Esophagus squamous epithelium (tissue), 5 donors: ENCODE data around the gene CSNK1A1. TPM values are rescaled to one million over a fixed set of nuclear protein-coding genes. Genes with fewer than 3 reads are reported as not detected.
"Not testable (repeated sequence)": the region's sequence is repeated elsewhere in the genome, so short reads cannot be mapped to it uniquely, and the experiment has no call there.

Source experiments
- DNase-seq: peaks from one replicate; lab custom pipeline; 2025; lab: John Stamatoyannopoulos, UW
- H3K27ac ChIP-seq, 4 donors: fragments of 200-600 bp; sonication (generic); one replicate each; pipeline ENCODE4 v1.5.1; 2016 to 2019; ENCODE audit warnings: mild to moderate bottlenecking in 1 of 4
- H3K27me3 ChIP-seq, 4 donors: fragments of 200-600 bp; sonication (generic); 1 replicate in 3 of 4; 2 replicates in 1 of 4; pipeline versions ENCODE4 v1.5.1 to v1.6.0; 2017 to 2021; ENCODE audit warnings: antibody characterized with exemption in 1 of 4
- H3K36me3 ChIP-seq, 3 donors: fragments of 200-600 bp; sonication (generic); one replicate each; pipeline ENCODE4 v1.5.1; 2016 to 2019
- H3K4me1 ChIP-seq, 3 donors: fragments of 200-600 bp; sonication (generic); one replicate each; pipeline ENCODE4 v1.5.1; 2017 to 2019
- H3K4me3 ChIP-seq, 4 donors: fragments of 200-600 bp; sonication (generic); 1 replicate in 3 of 4; 2 replicates in 1 of 4; pipeline ENCODE4 v1.5.1; 2016 to 2019; ENCODE audit warnings: mild to moderate bottlenecking in 2 of 4, moderate library complexity in 1 of 4
- H3K9me3 ChIP-seq, 3 donors: fragments of 200-600 bp; sonication (generic); one replicate each; pipeline ENCODE4 v1.5.1; 2016 to 2019
- CTCF ChIP-seq, 6 experiments: fragments of 450-650 bp in 4 of 6; fragments of 200-600 bp in 2 of 6; sonication (generic) in 2 of 6; IDR thresholded peaks; one replicate each; pipeline ENCODE4 v1.5.1; 2016 to 2019; ENCODE audit warnings: antibody characterized with exemption in 6 of 6, mild to moderate bottlenecking in 4 of 6, moderate library complexity in 4 of 6
- POLR2A ChIP-seq, 4 donors: fragments of 450-650 bp; IDR thresholded peaks; one replicate each; pipeline ENCODE4 v1.6.1; 2017; ENCODE audit warnings: antibody characterized with exemption in 4 of 4, mild to moderate bottlenecking in 4 of 4, moderate library complexity in 3 of 4
- whole genome bisulfite sequencing, 2 donors: methylation state at CpG; one replicate each; pipeline ENCODE4 v1.1.5; 2018; 5-methylcytosine and 5-hydroxymethylcytosine counted together
- intact Hi-C: fragments of 100-400 bp; cut with DNase I; formaldehyde crosslinking; loops from one replicate; pipeline ENCODE4 v1.15.0; 2022
- total RNA-seq, 4 donors: library from RNA; depleted of rRNA; stranded (reverse); fragments of >200 nt; gene quantifications; one replicate each; pipeline ENCODE4 v1.1.0, GENCODE V29; 2016
- donor health status: DM: yes; HTN: yes; CAD: no.

CSNK1A1 gene
- total RNA-seq, 4 donors from 2014 or later = 223 to 388 (median 301) TPM

DNA sequence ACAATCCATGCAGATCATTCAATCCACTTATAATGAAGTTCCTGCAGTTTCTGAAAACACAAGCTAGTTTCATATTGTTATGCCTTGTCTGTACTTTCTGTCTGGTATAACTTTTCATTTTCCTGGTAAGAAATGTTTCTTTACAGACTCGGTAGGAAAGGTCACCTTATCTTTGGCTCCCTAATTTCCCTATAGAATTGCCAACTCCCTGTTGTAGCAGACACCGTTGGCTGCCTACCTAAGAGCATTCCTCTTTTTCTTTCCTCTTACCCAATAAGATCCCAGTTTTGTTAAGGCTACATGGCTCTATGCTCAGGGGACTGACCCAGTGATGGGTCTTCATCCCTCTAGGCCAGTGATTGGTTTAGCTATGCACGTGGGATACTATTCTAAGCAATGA lies 23.9 kb upstream of the CSNK1A1 start:
- TF ChIP-seq POLR2A (IDR thresholded peaks at IDR 0.05) (no peak), CTCF (IDR thresholded peaks at IDR 0.05) (no peak)
- DNase-seq = no peak
- no peaks in the 10 kb centered on the region for H3K27me3 ChIP-seq
- no peaks in the 10 kb centered on the region for H3K36me3 ChIP-seq
- H3K4me3 ChIP-seq = no peak overlapping the region
- intact Hi-C loops = no loop called here
- WGBS, 2 donors = 74 to 93% methylated on average over 3 of the region's 3 CpGs
- no peaks in the 10 kb centered on the region for H3K9me3 ChIP-seq
- H3K4me1 ChIP-seq = no peaks in the 10 kb centered on the region
- H3K27ac ChIP-seq = no peak overlapping the region

DNA sequence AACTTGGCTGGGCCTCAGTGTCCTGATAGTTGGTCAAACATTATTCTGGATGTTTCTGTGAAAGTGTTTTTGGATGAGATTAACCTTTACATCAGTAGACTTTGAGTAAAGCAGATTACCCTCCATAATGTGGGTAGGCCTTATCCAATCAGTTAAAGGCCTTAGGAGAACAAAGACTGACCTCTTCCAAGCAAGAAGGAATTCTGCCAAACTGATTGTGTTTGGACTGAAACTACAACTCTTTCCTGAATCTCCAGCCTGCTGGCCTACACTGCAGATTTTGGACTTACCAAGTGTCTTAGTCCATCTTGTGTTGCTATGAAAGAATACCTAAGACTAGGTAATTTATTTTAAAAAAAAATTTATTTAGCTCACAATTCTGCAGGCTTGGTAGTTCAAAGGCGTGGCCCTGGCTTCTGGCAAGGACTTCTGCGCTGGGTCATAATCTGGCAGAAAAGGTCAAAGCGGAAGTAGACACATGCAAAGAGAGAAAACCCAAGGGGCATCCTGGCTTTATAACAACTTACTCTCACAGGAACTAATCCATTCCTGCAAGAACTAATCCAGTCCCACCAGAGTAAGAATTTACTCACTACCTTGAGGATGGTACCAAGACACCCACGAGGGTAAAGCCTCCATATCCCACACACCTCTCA lies 21.5 kb upstream of the CSNK1A1 start:
- WGBS, 2 donors = 74 to 76% methylated on average over 4 of the region's 4 CpGs
- no peak overlapping the region for H3K27ac ChIP-seq
- DNase-seq = no peak

GRCh38 chr5:149572170-149572569 lies 20.9 kb upstream of the CSNK1A1 start:
- Histone ChIP-seq H3K9me3 (no peaks in the 10 kb centered on the region), H3K27ac (no peak overlapping the region), H3K27me3 (no peaks in the 10 kb centered on the region), H3K36me3 (no peaks in the 10 kb centered on the region), H3K4me3 (no peak overlapping the region), H3K4me1 (no peaks in the 10 kb centered on the region)
- intact Hi-C loops = no loop called here
- DNase-seq = no peak
- TF ChIP-seq CTCF (IDR thresholded peaks at IDR 0.05) (no peak), POLR2A (IDR thresholded peaks at IDR 0.05) (no peak)

More for the DNA sequence above, 21.5 kb upstream of the CSNK1A1 start:
- no peaks in the 10 kb centered on the region for H3K27me3 ChIP-seq
- no peaks in the 10 kb centered on the region for H3K36me3 ChIP-seq
- intact Hi-C loops = no loop called here
- no peaks in the 10 kb centered on the region for H3K9me3 ChIP-seq
- H3K4me1 ChIP-seq = no peaks in the 10 kb centered on the region
- no peak overlapping the region for H3K4me3 ChIP-seq
- TF ChIP-seq POLR2A (IDR thresholded peaks at IDR 0.05) (no peak), CTCF (IDR thresholded peaks at IDR 0.05) (no peak)

- H3K4me1 ChIP-seq = peaks cover 11 to 39% (median 29%) of the 10 kb centered on the region in 3 donors
- no peak for DNase-seq
- H3K27ac ChIP-seq = no peak overlapping the region
- intact Hi-C loops = loop anchor here (10.0 kb wide), 1 partner anchor 192 kb away; the partner anchor contains the start of gene IL17B
- H3K36me3 ChIP-seq = no peaks in the 10 kb centered on the region
- 81 to 88% methylated on average over 1 of the region's 1 CpG for WGBS, 2 donors
- TF ChIP-seq POLR2A (IDR thresholded peaks at IDR 0.05) (no peak), CTCF (IDR thresholded peaks at IDR 0.05) (no peak)
- no peaks in the 10 kb centered on the region for H3K27me3 ChIP-seq
- H3K4me3 ChIP-seq = no peak overlapping the region
- no peaks in the 10 kb centered on the region for H3K9me3 ChIP-seq
These were observed 16.0 kb upstream of the CSNK1A1 start for GRCh38 chr5:149567226-149567625.

- not testable (repeated sequence) for H3K9me3 ChIP-seq, DNase-seq, H3K27me3 ChIP-seq, H3K36me3 ChIP-seq
- Histone ChIP-seq H3K4me3 (peak overlapping the region in 2 of 4 donors; percentile 6 to 39), H3K27ac (peak overlapping the region; percentile 71 to 88 (median 84)), H3K4me1 (peaks cover 14 to 60% (median 43%) of the 10 kb centered on the region in 3 donors)
- intact Hi-C loops = loop anchor here (10.0 kb wide), 1 partner anchor 190 kb away; the partner anchor contains the start of gene IL17B
- 33 to 47% methylated on average over 12 to 15 of the region's 15 CpGs for WGBS, 2 donors
- TF ChIP-seq CTCF (IDR thresholded peaks at IDR 0.05) = peak; percentile 26 to 84 (median 71)
These were observed 13.4 kb upstream of the CSNK1A1 start for GRCh38 chr5:149564542-149565140.
